MV-4-11 (cell line): Measurements from ENCODE around the gene STRA6.
A peak's percentile ranks its signal among the peaks of the same experiment; 100 is the strongest.
"Not testable (repeated sequence)": the region's sequence is repeated elsewhere in the genome, so short reads cannot be mapped to it uniquely, and the experiment has no call there.

Experiments
- DNase-seq: peaks from one replicate; lab custom pipeline; 2025; lab: John Stamatoyannopoulos, UW

The STRA6 gene

DNA sequence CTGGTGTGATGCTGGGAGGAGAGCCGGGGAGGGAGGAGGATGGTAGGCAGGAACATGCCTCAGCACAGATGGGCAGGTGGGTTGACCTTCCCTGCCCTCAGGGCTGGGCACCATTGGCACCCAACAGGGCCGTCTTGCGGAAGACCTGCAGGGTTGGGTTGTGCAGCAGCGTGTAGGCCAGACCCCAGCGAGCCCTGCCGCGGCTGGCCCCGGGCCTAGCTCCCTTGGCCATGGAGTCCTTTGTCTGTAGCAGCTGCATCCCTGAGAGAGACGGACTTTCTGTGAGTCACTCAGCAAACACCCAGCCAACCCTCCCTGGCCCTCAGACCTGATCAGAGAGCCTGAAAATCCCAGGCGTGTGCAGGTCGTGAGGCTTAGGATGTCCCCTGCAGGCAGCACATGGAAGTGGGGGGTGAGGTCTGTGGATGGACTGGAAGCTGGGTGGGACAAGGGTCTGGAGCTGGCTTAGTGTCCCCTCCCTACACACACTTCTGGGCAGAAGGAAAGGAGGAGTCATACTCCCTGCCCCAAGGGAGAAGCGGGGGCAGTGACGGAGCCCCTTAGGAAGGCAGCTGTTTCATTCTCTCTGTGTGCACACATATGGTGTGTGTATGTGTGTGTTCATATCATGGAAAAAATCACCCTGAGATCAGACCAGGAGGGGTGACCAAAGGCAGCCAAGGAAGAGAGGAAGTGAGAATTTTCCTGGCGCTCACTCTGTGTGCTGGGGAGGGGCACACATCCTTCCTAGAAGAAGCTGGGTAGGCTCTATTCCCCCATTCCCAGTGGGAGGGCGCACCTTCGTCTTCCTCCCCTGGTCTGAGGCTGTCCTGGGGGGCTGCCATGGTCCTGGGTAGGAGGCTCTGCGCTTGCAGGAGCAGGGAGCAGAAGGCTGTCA is 22.4 kb downstream of the STRA6 start:
- DNase-seq, result peak; percentile 40

DNA sequence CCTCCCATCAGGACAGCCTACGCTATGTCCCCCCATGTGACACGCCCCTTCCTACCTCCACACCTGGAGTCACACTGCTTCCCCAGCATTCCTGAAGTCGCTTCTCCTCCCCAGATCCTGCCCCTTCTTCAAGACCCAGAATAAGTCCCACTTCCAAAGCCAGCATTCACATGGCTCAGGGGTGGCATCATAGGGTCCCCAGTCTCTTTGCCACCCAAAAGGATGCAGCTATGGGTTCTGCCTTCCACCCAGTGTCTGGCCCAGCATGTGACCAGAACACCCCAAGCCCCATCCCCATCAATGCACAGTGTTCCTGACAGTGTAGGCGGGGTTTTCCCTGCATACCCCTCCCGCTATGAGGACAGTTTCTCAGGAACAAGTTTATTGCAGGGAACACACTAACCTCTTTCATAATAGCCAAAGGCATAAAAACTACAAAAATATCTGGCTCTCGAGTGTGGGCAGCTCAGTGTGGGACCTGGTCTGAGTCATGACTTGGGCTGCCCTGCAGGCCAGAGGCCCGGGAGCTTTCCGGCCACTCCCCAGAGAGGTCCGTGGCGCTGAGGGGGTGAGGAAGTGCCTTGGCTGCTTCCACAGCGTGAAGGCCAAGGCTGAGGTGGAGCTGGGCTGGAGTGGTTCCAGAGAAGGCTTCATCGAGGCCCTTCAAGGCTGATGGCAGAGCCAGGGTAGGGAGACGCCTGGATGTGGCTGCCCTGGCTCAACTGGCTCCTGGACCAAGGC is 23.3 kb downstream of the STRA6 start:
- peak; percentile 64 for DNase-seq

DNA sequence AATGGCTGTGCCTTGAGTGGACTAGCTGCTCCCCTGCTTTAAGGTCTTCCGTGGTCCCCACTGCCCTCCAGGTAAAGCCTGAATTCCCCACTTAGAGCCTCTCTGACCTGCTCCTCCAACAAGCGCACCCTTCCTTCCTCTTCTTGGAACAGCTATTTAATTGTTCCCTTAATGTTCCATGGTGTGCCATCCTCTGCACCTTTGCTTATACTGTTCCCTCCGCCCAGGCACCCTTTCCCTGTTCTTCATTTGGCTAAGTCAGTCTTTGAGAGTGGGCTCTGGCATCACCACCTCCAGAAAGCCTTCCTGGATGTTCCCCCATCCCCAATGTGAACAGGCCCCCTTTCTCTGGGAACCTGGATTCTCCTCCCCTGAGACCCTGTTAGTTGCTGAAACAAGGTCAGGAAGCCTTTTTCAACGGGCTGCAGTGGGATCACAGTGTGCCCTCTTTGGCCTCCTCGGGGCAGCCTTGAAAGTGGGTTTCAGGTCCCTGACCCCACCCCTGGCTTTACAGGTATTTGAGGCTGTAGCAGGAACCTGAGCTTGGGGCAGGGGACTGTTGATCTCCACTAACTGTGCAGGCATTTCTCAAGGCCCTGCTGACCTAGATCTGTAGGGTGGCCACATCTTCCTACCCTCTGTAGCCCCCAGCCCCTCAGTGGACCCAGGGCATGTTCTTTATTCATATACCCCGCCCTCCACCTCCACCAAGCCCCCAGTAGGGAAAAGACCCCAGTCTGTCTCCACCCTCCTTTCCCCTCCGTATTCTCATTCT is 24.1 kb downstream of the STRA6 start:
- no peak for DNase-seq

DNA sequence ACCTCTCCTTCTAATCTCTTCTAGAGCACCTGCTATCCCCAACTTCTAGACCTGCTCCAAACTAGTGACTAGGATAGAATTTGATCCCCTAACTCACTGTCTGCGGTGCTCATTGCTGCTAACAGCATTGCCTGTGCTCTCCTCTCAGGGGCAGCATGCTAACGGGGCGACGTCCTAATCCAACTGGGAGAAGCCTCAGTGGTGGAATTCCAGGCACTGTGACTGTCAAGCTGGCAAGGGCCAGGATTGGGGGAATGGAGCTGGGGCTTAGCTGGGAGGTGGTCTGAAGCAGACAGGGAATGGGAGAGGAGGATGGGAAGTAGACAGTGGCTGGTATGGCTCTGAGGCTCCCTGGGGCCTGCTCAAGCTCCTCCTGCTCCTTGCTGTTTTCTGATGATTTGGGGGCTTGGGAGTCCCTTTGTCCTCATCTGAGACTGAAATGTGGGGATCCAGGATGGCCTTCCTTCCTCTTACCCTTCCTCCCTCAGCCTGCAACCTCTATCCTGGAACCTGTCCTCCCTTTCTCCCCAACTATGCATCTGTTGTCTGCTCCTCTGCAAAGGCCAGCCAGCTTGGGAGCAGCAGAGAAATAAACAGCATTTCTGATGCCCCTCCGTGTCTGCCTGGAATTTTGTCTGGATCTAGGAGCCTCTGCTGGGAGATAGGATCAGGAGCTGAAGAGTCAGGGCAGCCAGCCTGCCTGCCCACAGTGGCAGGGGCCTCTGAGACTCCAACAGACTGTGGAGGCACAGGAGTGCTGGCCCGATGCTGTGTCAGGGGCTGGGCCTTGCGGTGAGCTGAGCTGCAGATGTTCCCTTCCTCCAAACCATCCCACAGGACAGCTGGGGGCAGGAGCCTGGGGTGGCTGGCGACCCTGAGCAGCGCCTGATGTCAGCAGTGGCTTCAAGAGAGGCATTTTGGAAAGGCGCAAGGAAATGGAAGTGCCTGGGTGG is 26.0 kb downstream of the STRA6 start:
- no peak for DNase-seq

DNA sequence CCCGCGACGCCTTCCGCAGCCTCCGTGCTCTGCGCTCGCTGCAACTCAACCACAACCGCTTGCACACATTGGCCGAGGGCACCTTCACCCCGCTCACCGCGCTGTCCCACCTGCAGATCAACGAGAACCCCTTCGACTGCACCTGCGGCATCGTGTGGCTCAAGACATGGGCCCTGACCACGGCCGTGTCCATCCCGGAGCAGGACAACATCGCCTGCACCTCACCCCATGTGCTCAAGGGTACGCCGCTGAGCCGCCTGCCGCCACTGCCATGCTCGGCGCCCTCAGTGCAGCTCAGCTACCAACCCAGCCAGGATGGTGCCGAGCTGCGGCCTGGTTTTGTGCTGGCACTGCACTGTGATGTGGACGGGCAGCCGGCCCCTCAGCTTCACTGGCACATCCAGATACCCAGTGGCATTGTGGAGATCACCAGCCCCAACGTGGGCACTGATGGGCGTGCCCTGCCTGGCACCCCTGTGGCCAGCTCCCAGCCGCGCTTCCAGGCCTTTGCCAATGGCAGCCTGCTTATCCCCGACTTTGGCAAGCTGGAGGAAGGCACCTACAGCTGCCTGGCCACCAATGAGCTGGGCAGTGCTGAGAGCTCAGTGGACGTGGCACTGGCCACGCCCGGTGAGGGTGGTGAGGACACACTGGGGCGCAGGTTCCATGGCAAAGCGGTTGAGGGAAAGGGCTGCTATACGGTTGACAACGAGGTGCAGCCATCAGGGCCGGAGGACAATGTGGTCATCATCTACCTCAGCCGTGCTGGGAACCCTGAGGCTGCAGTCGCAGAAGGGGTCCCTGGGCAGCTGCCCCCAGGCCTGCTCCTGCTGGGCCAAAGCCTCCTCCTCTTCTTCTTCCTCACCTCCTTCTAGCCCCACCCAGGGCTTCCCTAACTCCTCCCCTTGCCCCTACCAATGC is 27.1 kb downstream of the STRA6 start:
- DNase-seq, result no peak

DNA sequence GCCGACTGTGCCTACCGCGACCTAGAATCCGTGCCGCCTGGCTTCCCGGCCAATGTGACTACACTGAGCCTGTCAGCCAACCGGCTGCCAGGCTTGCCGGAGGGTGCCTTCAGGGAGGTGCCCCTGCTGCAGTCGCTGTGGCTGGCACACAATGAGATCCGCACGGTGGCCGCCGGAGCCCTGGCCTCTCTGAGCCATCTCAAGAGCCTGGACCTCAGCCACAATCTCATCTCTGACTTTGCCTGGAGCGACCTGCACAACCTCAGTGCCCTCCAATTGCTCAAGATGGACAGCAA is 27.7 kb downstream of the STRA6 start:
- DNase-seq, result no peak

DNA sequence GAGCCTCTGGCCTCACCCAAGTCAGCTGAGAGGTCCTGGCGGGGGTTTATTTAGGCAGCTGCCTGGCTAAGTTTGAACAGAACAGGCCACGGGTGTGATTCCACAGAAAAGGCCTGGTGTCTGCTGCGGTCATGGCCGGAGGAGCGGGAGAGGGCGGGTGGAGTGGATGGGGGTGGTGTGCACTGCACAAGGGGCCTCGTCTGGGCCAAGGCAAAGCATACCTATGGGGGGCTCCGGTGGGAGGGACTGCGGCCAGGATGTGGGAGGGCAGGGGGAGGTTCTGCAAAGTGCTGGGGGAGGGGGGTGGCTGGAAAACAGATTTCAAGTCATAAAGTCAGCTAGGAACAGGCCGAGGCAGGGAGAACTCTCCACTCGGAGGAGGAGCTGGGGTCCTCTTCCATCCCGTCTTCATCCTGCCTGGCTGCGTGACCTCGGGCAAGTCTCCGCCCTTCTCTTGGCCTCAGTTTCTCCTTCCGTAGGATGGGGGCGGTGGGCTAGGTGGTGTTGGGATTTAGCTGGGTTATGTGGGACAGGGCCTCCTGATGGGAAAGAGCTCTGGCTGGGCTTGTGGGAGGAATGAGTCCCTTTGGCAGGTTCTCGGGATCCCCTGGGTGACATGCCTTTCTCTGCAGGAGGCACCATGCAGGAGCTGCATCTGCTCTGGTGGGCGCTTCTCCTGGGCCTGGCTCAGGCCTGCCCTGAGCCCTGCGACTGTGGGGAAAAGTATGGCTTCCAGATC is 28.2 kb downstream of the STRA6 start:
- DNase-seq, result no peak

DNA sequence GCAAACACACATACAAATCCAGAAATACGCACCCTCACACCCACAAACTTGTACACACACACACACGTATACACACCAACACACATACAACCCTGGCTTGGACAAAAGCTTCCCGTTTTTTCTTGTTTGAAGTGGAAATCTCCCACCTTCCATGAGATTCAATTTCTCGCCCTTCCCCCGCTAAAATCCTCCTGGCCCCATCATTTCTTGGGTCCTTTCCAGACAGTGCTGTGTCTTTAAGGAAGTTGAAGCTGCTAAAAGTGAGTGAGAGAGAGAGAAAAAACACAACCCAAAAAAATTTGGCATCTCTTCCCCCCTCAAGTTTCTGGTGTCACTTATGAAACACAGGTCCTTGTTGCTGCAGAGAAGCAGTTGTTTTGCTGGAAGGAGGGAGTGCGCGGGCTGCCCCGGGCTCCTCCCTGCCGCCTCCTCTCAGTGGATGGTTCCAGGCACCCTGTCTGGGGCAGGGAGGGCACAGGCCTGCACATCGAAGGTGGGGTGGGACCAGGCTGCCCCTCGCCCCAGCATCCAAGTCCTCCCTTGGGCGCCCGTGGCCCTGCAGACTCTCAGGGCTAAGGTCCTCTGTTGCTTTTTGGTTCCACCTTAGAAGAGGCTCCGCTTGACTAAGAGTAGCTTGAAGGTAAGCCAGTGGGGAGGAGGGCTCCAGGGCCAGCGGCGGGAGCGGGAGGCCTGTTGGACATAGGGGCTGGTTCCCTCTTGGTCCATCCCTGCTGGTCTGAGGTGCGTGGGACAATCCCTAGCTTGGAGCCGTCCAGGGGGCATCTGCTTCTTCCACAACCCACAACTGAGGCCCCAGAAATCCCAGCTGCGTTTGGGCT is 29.0 kb downstream of the STRA6 start, which contains the start of gene ISLR:
ISLR (plus strand) TSS at position 331 of the 839 bp plus-strand sequence. CDS start 1,149 bp downstream, outside the sequence.
- peak; percentile 56 for DNase-seq

DNA sequence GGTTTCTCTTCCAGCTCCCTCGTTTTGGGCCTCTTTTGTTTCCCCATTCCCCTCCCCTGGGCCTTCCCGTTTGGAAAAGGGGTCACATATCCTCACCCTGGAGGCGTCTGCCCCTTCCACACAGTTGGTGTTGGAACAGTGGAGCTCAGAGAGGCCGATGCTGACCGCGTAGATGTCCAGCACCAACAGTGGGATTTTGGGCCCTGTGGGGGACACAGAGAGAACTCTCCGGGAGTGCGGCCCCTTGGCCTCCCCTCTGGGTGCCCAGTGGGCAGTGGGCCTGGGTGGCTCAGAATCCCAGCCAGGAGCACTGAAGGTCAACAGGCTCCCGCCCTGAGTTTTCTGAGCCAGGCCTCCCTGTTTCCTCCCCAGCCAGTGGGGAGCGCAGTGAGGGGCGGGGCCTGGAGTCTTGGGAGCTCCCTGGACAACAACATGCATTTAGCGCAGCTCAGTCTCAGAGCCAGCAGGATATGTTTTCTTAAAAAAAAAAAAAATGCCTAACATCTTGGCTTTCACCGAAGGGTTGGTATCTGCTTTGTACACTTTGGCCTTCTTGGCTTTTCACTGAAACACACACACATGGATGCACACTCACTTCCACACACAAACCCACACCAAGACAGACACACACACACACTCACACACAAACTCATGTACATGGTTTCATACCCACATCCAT is 29.7 kb downstream of the STRA6 start:
- DNase-seq, result no peak

DNA sequence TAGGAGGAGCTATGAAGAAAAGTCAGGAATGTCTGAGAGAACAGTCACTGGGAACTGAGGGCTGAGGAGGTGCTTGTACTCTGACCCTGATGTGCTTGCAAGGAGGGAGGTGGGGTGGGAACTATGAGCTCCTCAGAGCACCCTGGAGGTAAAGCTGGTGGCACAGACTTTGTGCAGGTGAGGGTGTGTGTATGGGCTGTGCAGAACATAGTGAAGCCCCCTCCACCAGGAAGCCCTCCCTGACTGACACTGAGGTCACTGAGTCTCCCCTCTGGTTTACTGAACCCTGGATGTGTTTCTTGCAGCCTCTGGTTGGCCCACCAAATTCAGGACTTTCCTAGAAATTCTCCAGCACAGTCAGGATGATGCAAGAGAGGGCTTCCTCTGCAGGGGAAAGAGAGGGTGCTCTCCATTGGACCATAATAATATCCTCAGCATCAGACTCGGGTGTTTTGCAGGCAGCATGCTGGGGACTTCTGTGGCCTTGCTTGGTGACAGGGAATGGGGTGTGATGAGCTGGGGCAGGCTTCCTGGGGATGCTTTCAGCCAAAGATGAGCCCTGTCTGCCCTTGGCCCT is 30.5 kb downstream of the STRA6 start:
- DNase-seq, result no peak

DNA sequence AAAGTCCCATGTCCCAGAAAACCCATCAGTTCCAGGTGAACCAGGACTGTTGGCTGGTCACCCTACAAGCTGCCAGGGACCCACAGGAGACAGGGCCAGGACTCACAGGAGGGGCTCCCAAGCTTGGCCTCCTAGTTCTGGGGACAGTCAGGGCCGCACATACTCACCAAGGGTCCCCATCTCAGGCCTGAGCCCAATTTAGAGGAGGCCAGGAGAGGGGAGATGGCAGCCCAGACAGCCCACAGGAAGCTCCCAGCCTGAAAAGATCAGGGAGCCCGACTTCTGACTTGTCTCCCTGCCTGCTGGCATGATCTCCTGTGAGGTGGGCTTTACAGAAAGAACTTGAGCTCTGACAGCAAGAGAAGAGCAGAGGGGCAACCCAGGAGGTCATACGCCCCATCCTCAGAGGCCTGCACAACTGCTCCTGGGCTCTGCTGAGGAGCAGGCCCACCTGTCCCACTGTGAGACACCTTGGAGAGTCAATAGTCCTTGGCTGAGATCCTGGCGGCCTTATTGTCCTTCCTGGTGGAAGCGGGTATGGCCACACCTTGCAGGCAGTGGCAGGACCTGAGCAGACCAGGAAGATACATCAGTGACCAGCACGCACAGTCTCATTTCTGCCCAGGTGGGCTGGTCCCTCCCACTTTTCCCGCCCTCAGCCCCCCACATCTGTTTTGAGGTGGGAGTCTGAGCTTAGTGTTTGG is 31.6 kb downstream of the STRA6 start:
- DNase-seq, result no peak

DNA sequence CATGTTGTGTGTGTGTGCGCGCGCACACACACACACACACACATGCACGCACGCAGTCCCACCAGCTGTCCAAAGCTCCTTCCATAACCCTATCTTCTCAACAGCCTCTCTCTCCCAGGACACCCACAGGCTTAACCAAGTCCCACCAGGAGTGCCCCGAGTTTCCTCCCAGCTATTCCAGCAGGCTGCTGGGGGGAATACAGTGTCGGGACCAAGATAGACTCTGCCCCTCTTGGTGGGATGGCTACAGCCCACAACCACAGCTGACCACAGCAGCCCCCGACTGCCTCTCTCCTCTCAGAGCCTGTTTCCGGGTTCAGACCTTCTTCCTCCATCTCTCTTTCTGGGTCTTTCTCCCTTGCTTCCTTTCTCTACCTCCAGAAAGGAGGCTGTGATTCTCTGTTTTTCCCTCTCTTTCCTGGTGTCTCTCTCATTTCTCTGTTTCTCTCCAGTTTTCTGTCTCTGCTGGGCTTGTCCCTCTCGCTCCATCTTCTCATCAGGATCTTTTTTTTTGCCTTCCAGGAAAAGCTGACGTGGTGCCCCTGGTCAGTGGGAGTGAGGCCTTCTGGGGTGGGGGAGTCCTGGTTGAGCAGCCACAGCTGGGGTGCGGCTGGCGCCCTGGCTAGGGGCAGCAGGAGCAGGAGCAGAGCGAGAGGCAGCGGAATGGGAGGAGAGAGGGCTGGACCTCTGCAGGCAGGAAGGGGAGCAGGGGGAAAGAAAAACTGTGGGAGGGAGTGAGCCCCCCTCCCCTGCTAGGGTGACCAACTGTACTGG is 32.3 kb downstream of the STRA6 start:
- no peak for DNase-seq

DNA sequence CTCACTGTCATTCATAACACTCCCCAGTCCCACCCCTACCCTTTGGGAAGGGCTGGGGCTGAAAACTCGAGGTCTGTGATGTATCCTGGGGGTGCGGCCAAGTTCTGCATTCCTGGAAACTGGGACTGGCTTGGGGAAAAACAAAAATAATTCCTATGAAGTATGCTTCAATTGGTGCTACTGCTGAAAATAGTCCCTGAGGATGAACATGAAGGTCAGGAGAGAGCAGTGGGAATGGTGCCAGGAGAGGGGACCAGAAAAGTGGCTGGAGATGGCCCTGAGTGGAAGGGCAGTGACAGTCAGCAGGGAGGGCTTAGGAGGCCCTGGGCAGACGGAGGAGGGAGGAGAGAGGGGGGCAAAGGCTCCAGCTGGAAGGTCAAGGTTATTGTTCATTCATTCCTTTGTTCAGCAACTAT is 33.9 kb downstream of the STRA6 start:
- DNase-seq, result no peak

DNA sequence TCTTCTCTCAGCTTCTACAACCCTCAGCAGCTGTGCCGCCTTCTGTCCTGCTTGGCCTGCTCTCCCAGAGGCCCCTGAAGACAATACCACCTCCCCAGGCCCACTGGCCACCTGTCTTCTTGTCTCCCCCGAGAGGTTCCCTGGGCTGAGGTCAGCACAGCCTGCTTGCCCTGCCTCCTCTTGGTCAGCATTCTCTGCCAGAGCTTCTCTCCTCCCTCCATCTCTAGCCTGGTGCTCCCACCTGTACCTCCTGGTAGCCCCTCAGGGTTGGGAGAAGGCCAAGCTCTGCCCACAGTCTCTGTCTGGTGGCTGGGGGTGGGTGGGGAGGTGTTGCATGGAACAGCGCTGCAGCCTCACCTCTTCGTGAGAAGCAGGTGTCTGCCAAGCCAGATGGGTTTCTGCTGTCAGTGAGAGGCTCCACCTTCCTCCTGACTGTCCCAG is 34.7 kb downstream of the STRA6 start:
- no peak for DNase-seq

DNA sequence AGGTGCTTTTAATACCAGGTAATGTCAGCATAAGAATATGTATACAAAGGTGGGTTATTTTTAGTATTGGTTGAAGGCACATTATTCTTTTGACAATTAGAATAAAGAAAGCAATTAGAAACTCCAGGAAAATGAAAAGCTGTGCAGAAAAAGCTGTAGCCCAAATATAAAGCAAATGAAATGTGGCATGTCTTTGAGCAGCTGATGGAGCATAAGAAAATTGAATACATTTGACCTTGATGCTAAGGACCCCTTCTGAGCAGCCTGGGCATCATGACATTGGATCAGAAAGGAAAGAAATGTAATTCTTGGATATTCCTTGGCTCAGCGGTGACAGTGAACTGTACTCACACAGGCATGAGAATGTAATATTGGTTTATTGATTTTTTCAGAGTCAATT is 37.1 kb downstream of the STRA6 start:
- DNase-seq, result no peak

DNA sequence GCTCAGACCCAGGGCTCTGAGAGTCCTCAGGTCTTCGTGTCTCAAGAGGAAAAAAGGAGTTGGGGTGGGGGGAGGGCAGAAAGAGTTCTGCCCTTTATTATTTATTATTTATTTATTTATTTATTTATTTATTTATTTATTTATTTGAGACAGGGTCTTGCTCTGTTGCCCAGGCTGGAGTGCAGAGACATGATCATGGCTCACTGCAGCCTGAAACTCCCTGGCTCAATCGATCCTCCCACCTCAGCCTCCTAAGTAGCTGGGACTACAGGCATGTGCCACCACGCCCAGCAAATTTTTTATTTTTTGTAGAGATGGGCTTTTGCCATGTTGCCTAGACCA is 40.4 kb downstream of the STRA6 start:
- DNase-seq, result not testable (repeated sequence)
